Heart right ventricle (tissue), 16 donors: ENCODE data around the gene MARCHF9. TPM values are rescaled to one million over a fixed set of nuclear protein-coding genes. Genes with fewer than 3 reads are reported as not detected.

Experiments
- ATAC-seq, 8 donors: fragments of 200-7000 bp; cut with Tn5 transposase; one replicate each; pipeline ENCODE4 v1.9.1; 2020; ENCODE audit warnings: mild to moderate bottlenecking in 8 of 8, moderate library complexity in 8 of 8, moderate number of reproducible peaks in 1 of 8
- DNase-seq, 2 donors: peaks; one replicate each; pipeline ENCODE4 v3.0.0-alpha.2; 2020
- H3K27ac ChIP-seq, 10 donors: fragments of 200-600 bp; sonication (generic) in 2 of 10; one replicate each; pipeline versions ENCODE4 v1.5.0 to v1.8.0; 2020 to 2022; ENCODE audit warnings: mild to moderate bottlenecking in 3 of 10
- H3K27me3 ChIP-seq, 7 donors: fragments of 200-600 bp; one replicate each; pipeline ENCODE4 v1.8.0; 2021 to 2022; ENCODE audit warnings: mild to moderate bottlenecking in 2 of 7
- H3K36me3 ChIP-seq, 9 donors: fragments of 200-600 bp; sonication (generic) in 1 of 9; one replicate each; pipeline versions ENCODE4 v1.5.0 to v1.8.0; 2020 to 2022; ENCODE audit warnings: mild to moderate bottlenecking in 2 of 9
- H3K4me1 ChIP-seq, 9 donors: fragments of 200-600 bp; sonication (generic) in 1 of 9; one replicate each; pipeline versions ENCODE4 v1.5.0 to v1.8.0; 2020 to 2022; ENCODE audit warnings: mild to moderate bottlenecking in 4 of 9
- H3K4me3 ChIP-seq, 10 donors: fragments of 200-600 bp; sonication (generic) in 2 of 10; one replicate each; pipeline versions ENCODE4 v1.5.0 to v1.8.0; 2020 to 2022; ENCODE audit warnings: mild to moderate bottlenecking in 7 of 10, moderate library complexity in 2 of 10
- H3K9me3 ChIP-seq, 11 donors: fragments of 200-600 bp in 10 of 11; sonication (generic) in 2 of 11; one replicate each; pipeline versions ENCODE4 v1.5.0 to v1.8.0; 2013 to 2022; ENCODE audit warnings: mild to moderate bottlenecking in 2 of 11, control low read depth in 1 of 11, moderate library complexity in 1 of 11
- CTCF ChIP-seq, 9 donors: fragments of 200-600 bp; sonication (generic) in 2 of 9; IDR thresholded peaks; one replicate each; pipeline versions ENCODE4 v1.5.0 to v1.8.0; 2021 to 2022; ENCODE audit warnings: antibody characterized with exemption in 9 of 9, mild to moderate bottlenecking in 5 of 9, moderate library complexity in 1 of 9
- WGBS, 2 donors: extraction: QIAGEN DNeasy Blood & Tissue Kit; methylation state at CpG; one replicate each; pipeline ENCODE4 v1.1.7; 2013; ENCODE audit warnings: inconsistent platforms in 1 of 2; 5-methylcytosine and 5-hydroxymethylcytosine counted together
- intact Hi-C, 10 donors: fragments of 100-400 bp; cut with DNase I; formaldehyde crosslinking; loops; one replicate each; pipeline versions ENCODE4 v1.11.1 to v1.14.2; 2022
- polyA plus RNA-seq, 2 donors: library from polyadenylated mRNA; stranded (reverse); fragments of 200-250 nt; gene quantifications; one replicate each; pipeline ENCODE4 v1.2.3, GENCODE V29; 2013
- total RNA-seq, 10 donors: library from RNA; stranded (reverse); fragmentation: NEBNext Ultra II Directional in 3 of 10; extraction: Animal tissue kit (Norgen Biotek cat#: 25700) in 3 of 10; gene quantifications; one replicate each; pipeline versions ENCODE4 v1.2.1 to v1.2.4, GENCODE V29; 2021 to 2023
- donor health status: Arrhythmogenic right ventricular cardiomyopathy.
- donor health status: ischemic (EF 13 %, LVEDD 7.1; RV severe dilation, severe dysfunction).
- donor health status: healthy with polysubstance abuse.
- donor health status: DM: no; HTN: yes; CAD: no.
- donor health status: DM: no; HTN: no; CAD: no.
- donor health status: ischemic (EF 25% LVEDD 6.9; RV normal size, moderate dysfunction).
- donor health status: ischemic (EF 25% LVEDD 5.7; RV mildly dilated, moderate dysfunction).
- donor health status: healthy.
- donor health status: DM: yes; HTN: yes; CAD: no.
- donor health status: Ischemic cardiomyopathy.
- donor health status: ischemic (EF 35%, LVEDD 5.7; RV mildly dilated, moderate dysfunction).
- donor health status: nonischemic (EF 11% LVEDD 7.7; RV severe dilation, severe dysfunction).
- donor health status: DM: yes; HTN: yes; CAD: no.
- donor health status: PGD.
- donor health status: ischemic (EF 29% LVEDD 5.4; RV normal size, mild dysfunction).
- donor health status: nonischemic (EF 23%, LVEDD 6.1; RV moderate dilation, normal function).

Gene MARCHF9
- total and polyA plus RNA-seq, 12 donors: 11.2 to 20.7 (median 13.7) TPM

DNA sequence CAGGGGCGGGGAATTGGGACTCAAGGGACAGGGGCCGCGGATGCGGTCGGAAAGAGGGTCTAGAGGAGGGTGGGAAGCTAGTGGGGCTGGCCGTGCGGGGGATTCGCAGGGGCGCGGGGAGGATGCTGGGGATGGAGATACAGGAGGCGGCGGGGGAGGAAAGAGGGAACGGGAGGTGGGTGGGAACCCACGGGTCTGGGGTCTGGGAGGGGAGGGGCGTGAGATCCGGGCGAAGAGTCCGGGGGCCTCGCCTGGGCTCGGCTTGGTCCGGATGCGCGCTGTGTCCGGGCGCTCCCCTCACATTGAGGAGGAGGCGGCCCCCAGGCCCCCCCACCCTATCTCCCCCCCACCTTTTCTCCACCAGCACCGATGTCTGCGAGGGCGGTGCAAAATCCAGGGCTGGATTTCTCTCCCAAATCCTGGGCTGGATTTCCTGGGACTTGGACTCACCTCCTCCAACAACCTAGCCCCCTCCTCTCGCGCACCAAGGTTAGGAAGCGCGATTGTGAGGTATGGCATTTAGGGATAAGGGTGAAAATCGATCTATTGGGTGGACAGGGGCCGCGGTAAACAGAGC, 16.2 kb upstream of the MARCHF9 start, which contains the start of gene AGAP2:
Gene AGAP2, minus strand, starts transcription at position 82 of the 577 bp plus-strand sequence. CDS start 496 bp downstream, outside the sequence.
- 2 to 13% methylated on average over 30 to 36 of the region's 36 CpGs for WGBS, 2 donors
- DNase-seq: no peak
- H3K27me3 ChIP-seq: peaks cover 13 to 74% (median 63%) of the 10 kb centered on the region in 7 donors

DNA sequence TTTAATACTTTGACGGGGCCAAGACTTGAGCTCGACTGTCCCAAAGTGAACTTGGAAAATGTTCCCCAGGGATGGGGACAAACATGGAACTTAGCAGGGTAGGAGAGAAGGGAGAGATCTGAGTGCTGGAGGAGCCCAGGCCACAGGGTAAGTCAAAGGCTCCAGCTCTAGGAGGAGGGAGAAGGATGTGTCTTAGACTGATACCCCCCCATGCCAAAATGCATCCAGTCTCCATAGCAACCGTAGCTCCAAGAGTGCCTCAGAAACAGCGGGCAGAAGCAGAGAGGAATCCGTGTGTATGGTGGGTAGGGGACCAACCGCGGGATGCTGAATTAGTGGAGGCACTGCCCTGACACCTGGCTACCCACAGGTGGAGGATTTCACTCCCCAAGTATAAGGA, 15.5 kb upstream of the MARCHF9 start:
- ATAC-seq: peak in 2 of 8 donors; percentile 11 to 31
- Histone ChIP-seq H3K27me3 (peaks cover 13 to 68% (median 56%) of the 10 kb centered on the region in 7 donors), H3K4me3 (peak overlapping the region in 8 of 10 donors; percentile 5 to 56 (median 50)), H3K27ac (peak overlapping the region in 8 of 10 donors; percentile 11 to 77 (median 64)), H3K4me1 (peaks cover 19 to 71% (median 39%) of the 10 kb centered on the region in 9 donors), H3K36me3 (peaks cover 0 to 16% (median 0%) of the 10 kb centered on the region in 9 donors), H3K9me3 (no peaks in the 10 kb centered on the region)
- WGBS, 2 donors: 17 to 18% methylated on average over 7 of the region's 7 CpGs
- no peak for DNase-seq
- intact Hi-C loops: no loop called here
- no peak for TF ChIP-seq CTCF (IDR thresholded peaks at IDR 0.05)

More for the DNA sequence above, 16.2 kb upstream of the MARCHF9 start, which contains the start of gene AGAP2:
- TF ChIP-seq CTCF (IDR thresholded peaks at IDR 0.05): no peak
- H3K9me3 ChIP-seq: no peaks in the 10 kb centered on the region
- H3K4me3 ChIP-seq: peak within 1 kb of the TSS; percentile 25 to 56 (median 50)
- peaks cover 0 to 23% (median 0%) of the 10 kb centered on the region in 9 donors for H3K36me3 ChIP-seq
- H3K4me1 ChIP-seq: peaks cover 19 to 66% (median 34%) of the 10 kb centered on the region in 9 donors
- ATAC-seq: peak in 2 of 8 donors; percentile 3 to 25
- H3K27ac ChIP-seq: peak within 1 kb of the TSS; percentile 30 to 77 (median 59)
- intact Hi-C loops: no loop called here

DNA sequence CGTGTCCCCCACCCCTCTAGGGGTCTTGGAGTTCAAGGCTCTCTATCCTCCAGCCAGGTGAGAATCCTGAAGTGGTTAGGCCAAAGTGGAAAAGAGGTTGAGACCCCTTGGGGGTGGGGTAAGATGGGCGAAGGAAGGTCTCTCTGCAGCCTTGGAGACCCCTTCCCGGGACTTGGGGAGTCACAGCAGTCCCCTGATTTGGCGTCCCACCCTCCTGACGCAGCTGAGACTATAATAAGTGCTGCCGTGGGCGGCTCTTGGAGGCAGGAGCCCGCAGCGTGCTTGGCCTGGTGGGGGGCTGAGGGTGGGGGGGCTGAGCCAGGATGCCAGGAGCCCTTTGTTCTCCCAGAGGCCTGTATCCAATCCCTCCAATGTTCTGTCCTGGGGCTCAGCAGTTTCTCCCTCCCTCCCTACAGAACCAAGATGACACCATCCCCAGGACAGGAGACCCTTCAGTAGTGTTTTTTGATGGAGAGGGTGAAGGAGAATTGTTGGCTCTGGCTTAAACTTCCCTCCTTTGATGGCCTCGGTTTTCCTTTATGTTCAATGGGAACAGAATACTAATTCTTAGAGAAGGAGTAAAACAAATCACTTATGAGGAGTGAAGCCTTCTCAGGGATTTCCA, 14.9 kb upstream of the MARCHF9 start:
- Histone ChIP-seq H3K4me1 (peaks cover 19 to 71% (median 40%) of the 10 kb centered on the region in 9 donors), H3K27ac (peak overlapping the region in 9 of 10 donors; percentile 31 to 77 (median 63)), H3K4me3 (peak overlapping the region in 6 of 10 donors; percentile 5 to 58 (median 41)), H3K36me3 (peaks cover 0 to 10% (median 0%) of the 10 kb centered on the region in 9 donors), H3K27me3 (peaks cover 13 to 62% (median 52%) of the 10 kb centered on the region in 7 donors), H3K9me3 (no peaks in the 10 kb centered on the region)
- TF ChIP-seq CTCF (IDR thresholded peaks at IDR 0.05): no peak
- DNase-seq (no peak), ATAC-seq (no peak)
- WGBS, 2 donors: 35 to 42% methylated on average over 10 of the region's 10 CpGs
- intact Hi-C loops: no loop called here

DNA sequence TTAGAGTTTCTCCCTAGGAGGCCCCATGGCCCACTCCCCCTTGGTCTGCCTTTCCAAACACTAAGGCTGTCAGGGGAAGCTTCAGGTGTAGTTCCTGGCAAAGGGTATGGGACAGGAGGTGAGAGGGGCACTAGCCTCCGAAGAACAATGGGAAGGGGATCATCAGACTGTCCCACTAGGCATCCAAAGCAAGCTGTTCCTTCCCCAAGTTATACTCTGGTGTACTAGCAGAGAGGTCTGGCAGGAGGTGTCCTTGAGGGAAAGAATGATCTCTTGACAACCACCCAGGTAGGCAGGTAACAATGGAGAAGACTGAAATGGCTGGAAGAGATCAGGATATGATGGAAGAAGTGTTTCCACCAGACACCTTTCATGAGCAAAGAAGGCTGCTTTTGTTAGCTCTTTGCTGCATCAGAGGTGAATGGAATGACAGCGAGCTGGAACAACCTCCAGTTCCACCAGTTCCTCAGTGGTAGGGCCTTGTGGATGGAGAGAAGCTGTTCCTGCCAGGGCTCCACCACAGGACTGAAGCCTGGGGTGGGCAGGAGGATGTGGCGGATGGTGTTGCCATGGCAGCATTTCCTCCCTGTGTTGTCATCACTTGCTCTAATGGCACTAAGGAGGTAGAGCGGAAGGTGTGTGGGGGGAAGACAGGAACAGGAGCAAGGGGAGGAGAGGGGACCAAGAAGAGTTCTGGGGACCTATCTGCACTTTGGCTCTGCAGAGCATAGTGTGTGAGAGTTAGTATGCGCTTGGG, 14.1 kb upstream of the MARCHF9 start:
- Histone ChIP-seq H3K4me3 (peak overlapping the region in 6 of 10 donors; percentile 5 to 58 (median 20)), H3K4me1 (peaks cover 16 to 74% (median 39%) of the 10 kb centered on the region in 9 donors), H3K27ac (peak overlapping the region in 9 of 10 donors; percentile 31 to 86 (median 65))

More for the DNA sequence above, 14.1 kb upstream of the MARCHF9 start:
- Histone ChIP-seq H3K36me3 (peaks cover 0 to 9% (median 0%) of the 10 kb centered on the region in 9 donors), H3K27me3 (peaks cover 13 to 54% (median 44%) of the 10 kb centered on the region in 7 donors), H3K9me3 (no peaks in the 10 kb centered on the region)
- TF ChIP-seq CTCF (IDR thresholded peaks at IDR 0.05): no peak
- no peak for DNase-seq
- 46 to 49% methylated on average over 5 of the region's 5 CpGs for WGBS, 2 donors
- intact Hi-C loops: no loop called here
- ATAC-seq: no peak
